ENCODE results near the gene CFAP100.

CFAP100 gene

GRCh38 chr3:126357295-126358037 is 37.2 kb upstream of the CFAP100 start, which contains the start of gene KLF15:
Gene KLF15, minus strand, starts transcription at chr3:126357408. Its CDS starts 4,486 bp downstream, at chr3:126352922.
- DNase-seq = peak; percentile 75

- no peak for DNase-seq
Measured at GRCh38 chr3:126358038-126358815, 36.5 kb upstream of the CFAP100 start.

- no peak for DNase-seq
Measured at GRCh38 chr3:126358816-126359181, 35.9 kb upstream of the CFAP100 start.

- no peak for DNase-seq
Measured at GRCh38 chr3:126360046-126360713, 34.5 kb upstream of the CFAP100 start.

GRCh38 chr3:126360714-126361060 is 34.0 kb upstream of the CFAP100 start:
- no peak for DNase-seq

GRCh38 chr3:126361211-126361610 is 33.5 kb upstream of the CFAP100 start:
- no peak for DNase-seq

- no peak for DNase-seq
Measured at GRCh38 chr3:126364130-126364695, 30.5 kb upstream of the CFAP100 start.

- no peak for DNase-seq
Measured at GRCh38 chr3:126364731-126365301, 29.9 kb upstream of the CFAP100 start.

GRCh38 chr3:126365351-126366277 is 29.1 kb upstream of the CFAP100 start:
- DNase-seq = no peak

- DNase-seq = no peak
Measured at GRCh38 chr3:126367316-126367805, 27.3 kb upstream of the CFAP100 start.

GRCh38 chr3:126369490-126369889 is 25.2 kb upstream of the CFAP100 start:
- DNase-seq = no peak

GRCh38 chr3:126370055-126370454 is 24.7 kb upstream of the CFAP100 start:
- no peak for DNase-seq

- no peak for DNase-seq
Measured at GRCh38 chr3:126370606-126371005, 24.1 kb upstream of the CFAP100 start.

GRCh38 chr3:126371096-126371705 is 23.5 kb upstream of the CFAP100 start:
- DNase-seq = no peak

- DNase-seq = no peak
Measured at GRCh38 chr3:126372413-126373145, 22.1 kb upstream of the CFAP100 start.

- no peak for DNase-seq
Measured at GRCh38 chr3:126373146-126373613, 21.5 kb upstream of the CFAP100 start.

GRCh38 chr3:126373682-126374601 is 20.8 kb upstream of the CFAP100 start:
- DNase-seq = no peak

- DNase-seq = no peak
Measured at GRCh38 chr3:126375835-126376331, 18.8 kb upstream of the CFAP100 start.

- DNase-seq = no peak
Measured at GRCh38 chr3:126376444-126376843, 18.3 kb upstream of the CFAP100 start.

Measured in NCI-H2107 (cell line).